Uterus (tissue), 2 donors: ENCODE data around the gene RPN1.

Experiments used
- CTCF ChIP-seq, 4 experiments: fragments of 200-600 bp in 2 of 4; fragments of 450-650 bp in 2 of 4; sonication (generic) in 2 of 4; IDR thresholded peaks; one replicate each; pipeline ENCODE4 v1.5.1; 2016 to 2019; ENCODE audit warnings: antibody characterized with exemption in 4 of 4, mild to moderate bottlenecking in 2 of 4, moderate library complexity in 1 of 4
- POLR2A ChIP-seq, 2 donors: fragments of 450-650 bp; IDR thresholded peaks; one replicate each; pipeline ENCODE4 v1.6.1; 2016; ENCODE audit warnings: antibody characterized with exemption in 2 of 2, mild to moderate bottlenecking in 1 of 2, moderate library complexity in 1 of 2

GRCh38 chr3:128632301-128632700 lies 18.3 kb downstream of the RPN1 start:
- TF ChIP-seq CTCF (IDR thresholded peaks at IDR 0.05) (no peak), POLR2A (IDR thresholded peaks at IDR 0.05) (no peak)
